CD4-positive, alpha-beta memory T cell (primary cell): Measurements from ENCODE around the gene GSE1. TPM values are rescaled to one million over a fixed set of nuclear protein-coding genes. Genes with fewer than 3 reads are reported as not detected.

Experiments
- CTCF ChIA-PET: fragments of 350-600 bp; sonication (Branson Sonifier 250); formaldehyde crosslinking; loops from one replicate; lab custom pipeline; 2021; ENCODE audit warnings: inconsistent platforms; ENCODE audit not compliant: partially characterized antibody; lab: Charles Lee
- POLR2A ChIA-PET: fragments of 350-600 bp; sonication (Branson Sonifier 250); formaldehyde crosslinking; loops from one replicate; lab custom pipeline; 2021; ENCODE audit not compliant: partially characterized antibody; lab: Charles Lee
- DNase-seq, 5 donors: peaks; one replicate each; pipeline versions ENCODE4 v3.0.0 to v3.0.0-alpha.2; 2020 to 2022; ENCODE audit warnings: mixed read lengths in 1 of 5
- H3K27ac ChIP-seq: one replicate; pipeline ENCODE4 v1.7.0; 2013; ENCODE audit warnings: low read depth, low read length
- H3K27me3 ChIP-seq: 2 replicates; pipeline ENCODE4 v1.7.0; 2013; ENCODE audit warnings: mild to moderate bottlenecking, low read length, moderate library complexity; ENCODE audit not compliant: insufficient read depth
- H3K36me3 ChIP-seq: 2 replicates; pipeline ENCODE4 v1.7.0; 2013; ENCODE audit warnings: mild to moderate bottlenecking, low read length, moderate library complexity; ENCODE audit not compliant: insufficient read depth
- H3K4me1 ChIP-seq: 2 replicates; pipeline ENCODE4 v1.7.0; 2013; ENCODE audit warnings: mild to moderate bottlenecking, low read length, moderate library complexity; ENCODE audit not compliant: insufficient read depth
- H3K4me3 ChIP-seq, 2 donors: one replicate each; pipeline ENCODE4 v1.7.0; 2013; ENCODE audit warnings: low read length in 2 of 2, mild to moderate bottlenecking in 1 of 2
- H3K9me3 ChIP-seq, 2 donors: one replicate each; pipeline ENCODE4 v1.7.0; 2013; ENCODE audit warnings: low read length in 2 of 2, control low read depth in 1 of 2; ENCODE audit not compliant: control insufficient read depth in 1 of 2
- H3K27ac Mint-ChIP-seq, 7 donors: one replicate each; pipeline ENCODE4 v1.8.0; 2020 to 2021; ENCODE audit warnings: mixed read lengths in 7 of 7, mild to moderate bottlenecking in 6 of 7, inconsistent platforms in 3 of 7, moderate library complexity in 3 of 7
- H3K27me3 Mint-ChIP-seq, 2 donors: one replicate each; pipeline ENCODE4 v1.8.0; 2020 to 2021; ENCODE audit warnings: mixed read lengths in 2 of 2
- H3K36me3 Mint-ChIP-seq, 2 donors: one replicate each; pipeline ENCODE4 v1.8.0; 2020 to 2021; ENCODE audit warnings: mixed read lengths in 2 of 2, inconsistent platforms in 1 of 2, mild to moderate bottlenecking in 1 of 2
- H3K4me1 Mint-ChIP-seq, 4 donors: one replicate each; pipeline ENCODE4 v1.8.0; 2020 to 2021; ENCODE audit warnings: mixed read lengths in 4 of 4, mild to moderate bottlenecking in 1 of 4
- H3K4me3 Mint-ChIP-seq, 8 donors: one replicate each; pipeline ENCODE4 v1.8.0; 2020 to 2021; ENCODE audit warnings: mixed read lengths in 8 of 8, mild to moderate bottlenecking in 7 of 8, moderate library complexity in 6 of 8, inconsistent platforms in 3 of 8
- H3K9me3 Mint-ChIP-seq, 8 donors: one replicate each; pipeline ENCODE4 v1.8.0; 2020 to 2021; ENCODE audit warnings: mixed read lengths in 8 of 8, mild to moderate bottlenecking in 5 of 8, inconsistent platforms in 3 of 8, moderate library complexity in 1 of 8
- intact Hi-C: fragments of 100-400 bp; cut with micrococcal nuclease; formaldehyde crosslinking; loops from one replicate; pipeline ENCODE4 v1.15.1; 2023
- polyA plus RNA-seq, 2 donors: library from polyadenylated mRNA; unstranded; fragments of 300-500 nt; fragmentation: Illumina TruSeq; gene quantifications; one replicate each; pipeline ENCODE4 v1.2.3, GENCODE V29; 2021
- total RNA-seq, 2 experiments: library from RNA; stranded (reverse); gene quantifications; one replicate each; pipeline ENCODE4 v1.2.3, GENCODE V29; 2021

GSE1 gene
- total and polyA plus RNA-seq, 4 experiments from 2014 or later: 0.23 to 25.0 (median 13.1) TPM

DNA sequence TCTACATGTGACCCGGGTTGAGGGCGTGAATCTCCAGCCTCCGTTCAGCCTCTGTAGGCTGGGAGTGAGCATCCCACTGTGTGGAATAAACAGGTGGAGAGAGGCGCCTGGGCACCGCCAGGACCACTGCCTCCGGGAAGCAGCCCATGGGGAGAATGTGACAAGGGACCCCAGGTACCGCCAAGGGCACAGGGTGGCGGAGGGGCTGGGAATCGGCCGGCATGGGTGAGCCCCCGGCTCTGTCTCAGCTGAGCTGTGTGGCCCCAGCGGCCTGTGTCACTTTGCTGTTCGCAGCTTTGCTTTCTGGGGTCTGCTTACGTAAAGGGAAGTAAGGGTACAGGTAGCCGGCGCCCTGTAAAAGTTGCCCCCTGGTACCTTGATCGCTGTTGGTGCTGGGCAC lies 11.5 kb downstream of the GSE1 start:
- H3K27me3 Mint-ChIP-seq: no peaks in the 10 kb centered on the region
- ChIA-PET POLR2A (no interaction called here), CTCF (interaction anchor here (1.2 to 2.7 kb wide), 2 partner anchors 9 to 204 kb away, joined by 3 to 14 read pairs; no protein-coding TSS in a partner anchor)
- intact Hi-C loops: no loop called here
- H3K4me1 ChIP-seq: peaks cover 9% of the 10 kb centered on the region
- DNase-seq: no peak
- H3K4me3 ChIP-seq: no peak overlapping the region
- peaks cover 11 to 12% of the 10 kb centered on the region in 2 donors for H3K36me3 Mint-ChIP-seq
- H3K27ac ChIP-seq: no peak overlapping the region
- peak overlapping the region in 1 of 7 donors; percentile 57 for H3K27ac Mint-ChIP-seq
- H3K9me3 Mint-ChIP-seq: peaks cover 0 to 10% (median 2%) of the 10 kb centered on the region in 8 donors
- H3K36me3 ChIP-seq: no peaks in the 10 kb centered on the region
- H3K27me3 ChIP-seq: no peaks in the 10 kb centered on the region
- H3K4me1 Mint-ChIP-seq: peaks cover 10 to 47% (median 28%) of the 10 kb centered on the region in 4 donors
- H3K4me3 Mint-ChIP-seq: peak overlapping the region in 1 of 8 donors; percentile 31
- H3K9me3 ChIP-seq: no peaks in the 10 kb centered on the region

DNA sequence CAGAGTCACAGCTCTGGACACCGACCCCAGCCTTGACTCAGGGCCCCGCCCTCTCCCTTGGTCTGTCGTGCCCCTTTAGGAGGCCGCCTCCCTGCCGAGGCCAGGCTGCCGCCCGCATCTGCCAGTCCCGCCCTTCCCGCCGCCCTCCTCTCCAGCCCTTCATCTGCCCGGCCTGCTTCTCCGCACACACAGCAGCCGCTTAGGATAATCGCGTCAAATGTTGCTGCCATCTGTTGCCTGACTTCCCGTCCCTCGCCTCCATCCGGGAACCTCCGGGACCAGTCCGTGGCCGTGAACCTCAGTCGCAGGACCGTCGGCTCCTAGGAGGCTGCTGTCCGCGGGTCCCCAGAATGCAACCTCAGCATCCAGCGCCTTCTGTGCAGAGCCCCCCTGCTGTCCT lies 11.9 kb downstream of the GSE1 start:
- no peak for DNase-seq
- Mint-ChIP-seq H3K36me3 (peaks cover 14 to 16% of the 10 kb centered on the region in 2 donors), H3K9me3 (peaks cover 0 to 14% (median 5%) of the 10 kb centered on the region in 8 donors), H3K27me3 (no peaks in the 10 kb centered on the region), H3K4me1 (peaks cover 10 to 47% (median 28%) of the 10 kb centered on the region in 4 donors), H3K27ac (peak overlapping the region in 2 of 7 donors; percentile 53 to 57), H3K4me3 (no peak overlapping the region)
- ChIA-PET POLR2A (no interaction called here), CTCF (interaction anchor here (2.7 kb wide), 1 partner anchor 9 kb away, joined by 14 read pairs; no protein-coding TSS in a partner anchor)
- intact Hi-C loops: no loop called here
- H3K27me3 ChIP-seq: no peaks in the 10 kb centered on the region
- H3K4me3 ChIP-seq: no peak overlapping the region
- H3K9me3 ChIP-seq: no peaks in the 10 kb centered on the region
- H3K36me3 ChIP-seq: no peaks in the 10 kb centered on the region
- H3K27ac ChIP-seq: no peak overlapping the region
- H3K4me1 ChIP-seq: peaks cover 9% of the 10 kb centered on the region

DNA sequence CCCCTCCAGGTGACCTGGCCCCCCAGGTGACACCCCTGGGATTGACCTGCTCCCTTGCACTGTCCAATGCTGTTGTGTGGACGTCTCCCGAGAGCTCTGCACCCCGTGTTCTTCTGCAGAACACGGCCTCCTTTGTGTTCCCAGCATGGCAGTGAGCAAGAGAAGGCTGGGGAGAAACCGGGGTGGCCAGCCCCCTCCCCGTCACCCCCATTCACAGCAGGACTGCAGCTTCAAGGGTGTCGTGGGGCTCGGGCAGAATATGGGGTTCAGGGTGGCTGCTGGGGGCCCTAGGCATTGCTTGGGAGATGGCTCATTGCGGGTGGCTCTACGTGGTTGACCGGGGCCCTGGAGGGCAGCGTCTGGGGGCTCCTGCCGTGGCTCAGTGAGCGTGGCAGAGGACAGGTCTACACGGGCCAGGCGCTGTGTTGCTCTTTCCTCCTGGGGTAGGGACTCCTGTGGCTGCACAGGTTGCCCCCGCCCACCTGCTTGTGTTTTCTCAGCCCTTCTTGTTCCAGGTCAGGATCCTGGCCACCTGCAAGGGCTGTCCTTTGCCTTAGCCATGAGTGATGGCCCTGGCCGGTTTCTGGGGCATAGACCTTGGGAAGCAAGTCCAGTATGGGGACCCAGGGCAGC lies 12.5 kb downstream of the GSE1 start:
- peaks cover 14 to 18% of the 10 kb centered on the region in 2 donors for H3K36me3 Mint-ChIP-seq
- no peak overlapping the region for H3K4me3 Mint-ChIP-seq
- peaks cover 0 to 14% (median 5%) of the 10 kb centered on the region in 8 donors for H3K9me3 Mint-ChIP-seq
- H3K27me3 ChIP-seq: no peaks in the 10 kb centered on the region
- intact Hi-C loops: no loop called here
- H3K27ac Mint-ChIP-seq: no peak overlapping the region
- no peaks in the 10 kb centered on the region for H3K9me3 ChIP-seq
- peaks cover 10 to 48% (median 28%) of the 10 kb centered on the region in 4 donors for H3K4me1 Mint-ChIP-seq
- ChIA-PET CTCF (interaction anchor here (2.7 kb wide), 1 partner anchor 10 kb away, joined by 14 read pairs; no protein-coding TSS in a partner anchor), POLR2A (no interaction called here)
- H3K4me3 ChIP-seq: no peak overlapping the region
- peaks cover 6% of the 10 kb centered on the region for H3K4me1 ChIP-seq
- no peak for DNase-seq
- no peaks in the 10 kb centered on the region for H3K36me3 ChIP-seq
- no peaks in the 10 kb centered on the region for H3K27me3 Mint-ChIP-seq
- no peak overlapping the region for H3K27ac ChIP-seq

DNA sequence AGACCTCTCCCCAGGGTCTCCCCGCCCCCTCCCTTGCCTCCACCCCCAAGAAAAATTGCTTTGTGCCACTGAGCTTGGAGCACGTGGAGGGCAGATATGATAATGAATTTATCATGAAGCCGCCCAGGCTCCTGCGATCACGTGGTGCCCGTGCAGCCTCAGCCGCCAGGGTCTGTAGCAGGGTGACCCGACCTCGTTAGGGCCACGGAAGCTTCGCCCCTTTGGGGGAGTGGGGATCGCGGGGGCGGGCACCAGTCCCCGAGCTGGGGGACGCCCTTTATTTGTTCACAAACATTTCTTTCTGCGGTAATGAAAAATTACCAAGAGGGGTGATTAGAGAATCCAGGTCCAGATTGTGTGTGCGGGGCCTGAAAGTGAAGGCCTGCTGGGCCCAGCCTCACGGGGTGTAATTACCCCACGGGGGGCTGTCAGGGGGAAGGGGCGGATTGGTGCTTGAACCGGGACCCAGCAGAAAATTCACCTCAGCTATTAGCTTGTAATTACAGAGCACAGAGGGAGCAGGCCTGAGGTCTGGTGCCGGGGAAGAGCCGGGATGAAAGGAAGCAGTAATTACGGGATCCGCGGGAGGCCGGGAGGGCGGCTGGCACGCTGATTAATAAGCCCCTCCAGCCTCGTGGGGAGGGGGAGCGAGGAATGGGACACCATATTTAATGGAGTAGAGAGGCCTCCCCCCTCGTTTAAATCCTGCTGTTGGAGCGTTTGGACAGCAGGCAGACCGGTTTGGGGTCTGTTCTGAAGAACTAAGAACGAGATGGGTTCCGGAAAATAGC lies 13.3 kb downstream of the GSE1 start:
- Mint-ChIP-seq H3K9me3 (peaks cover 0 to 14% (median 5%) of the 10 kb centered on the region in 8 donors), H3K27me3 (no peaks in the 10 kb centered on the region), H3K4me1 (peaks cover 8 to 44% (median 23%) of the 10 kb centered on the region in 4 donors), H3K27ac (peak overlapping the region in 2 of 7 donors; percentile 31 to 57), H3K4me3 (peak overlapping the region in 1 of 8 donors; percentile 24), H3K36me3 (peaks cover 14 to 18% of the 10 kb centered on the region in 2 donors)
- no peaks in the 10 kb centered on the region for H3K27me3 ChIP-seq
- no peak overlapping the region for H3K27ac ChIP-seq
- ChIA-PET POLR2A (no interaction called here), CTCF (interaction anchor here (1.3 to 2.7 kb wide), 2 partner anchors 10 kb away, joined by 5 to 14 read pairs; no protein-coding TSS in a partner anchor)
- peaks cover 4% of the 10 kb centered on the region for H3K4me1 ChIP-seq
- no peak for DNase-seq
- no peaks in the 10 kb centered on the region for H3K36me3 ChIP-seq
- intact Hi-C loops: no loop called here
- H3K4me3 ChIP-seq: no peak overlapping the region
- no peaks in the 10 kb centered on the region for H3K9me3 ChIP-seq

DNA sequence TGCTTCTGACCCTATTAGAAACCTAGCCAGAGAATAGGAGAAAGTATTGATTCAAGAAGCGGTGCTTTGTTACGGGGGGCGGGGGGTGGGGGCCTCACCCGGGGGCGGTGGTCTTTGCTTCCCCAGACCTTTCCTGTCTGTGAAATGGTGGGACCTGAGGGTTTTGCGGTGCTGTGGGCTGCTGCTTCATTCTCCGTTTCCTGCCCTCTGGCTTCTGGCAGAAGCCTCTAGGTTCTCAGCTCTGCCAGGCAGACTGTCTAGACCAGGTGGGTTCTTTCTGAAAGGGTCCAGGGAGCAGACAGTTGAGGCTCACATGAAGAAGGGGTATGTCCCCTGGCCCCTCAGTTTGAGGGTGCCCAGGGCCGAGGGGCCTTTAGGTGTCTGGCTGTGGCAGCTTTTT lies 14.0 kb downstream of the GSE1 start:
- intact Hi-C loops: no loop called here
- Mint-ChIP-seq H3K27me3 (no peaks in the 10 kb centered on the region), H3K4me3 (peak overlapping the region in 1 of 8 donors; percentile 23), H3K36me3 (peaks cover 14 to 18% of the 10 kb centered on the region in 2 donors), H3K27ac (peak overlapping the region in 1 of 7 donors; percentile 63), H3K4me1 (peaks cover 4 to 38% (median 17%) of the 10 kb centered on the region in 4 donors), H3K9me3 (peaks cover 0 to 14% (median 5%) of the 10 kb centered on the region in 8 donors)
- H3K9me3 ChIP-seq: no peaks in the 10 kb centered on the region
- H3K36me3 ChIP-seq: no peaks in the 10 kb centered on the region
- H3K4me3 ChIP-seq: no peak overlapping the region
- DNase-seq: no peak
- ChIA-PET POLR2A (no interaction called here), CTCF (interaction anchor here (1.3 kb wide), 1 partner anchor 11 kb away, joined by 5 read pairs; no protein-coding TSS in a partner anchor)
- peaks cover 4% of the 10 kb centered on the region for H3K4me1 ChIP-seq
- H3K27ac ChIP-seq: no peak overlapping the region
- H3K27me3 ChIP-seq: no peaks in the 10 kb centered on the region

DNA sequence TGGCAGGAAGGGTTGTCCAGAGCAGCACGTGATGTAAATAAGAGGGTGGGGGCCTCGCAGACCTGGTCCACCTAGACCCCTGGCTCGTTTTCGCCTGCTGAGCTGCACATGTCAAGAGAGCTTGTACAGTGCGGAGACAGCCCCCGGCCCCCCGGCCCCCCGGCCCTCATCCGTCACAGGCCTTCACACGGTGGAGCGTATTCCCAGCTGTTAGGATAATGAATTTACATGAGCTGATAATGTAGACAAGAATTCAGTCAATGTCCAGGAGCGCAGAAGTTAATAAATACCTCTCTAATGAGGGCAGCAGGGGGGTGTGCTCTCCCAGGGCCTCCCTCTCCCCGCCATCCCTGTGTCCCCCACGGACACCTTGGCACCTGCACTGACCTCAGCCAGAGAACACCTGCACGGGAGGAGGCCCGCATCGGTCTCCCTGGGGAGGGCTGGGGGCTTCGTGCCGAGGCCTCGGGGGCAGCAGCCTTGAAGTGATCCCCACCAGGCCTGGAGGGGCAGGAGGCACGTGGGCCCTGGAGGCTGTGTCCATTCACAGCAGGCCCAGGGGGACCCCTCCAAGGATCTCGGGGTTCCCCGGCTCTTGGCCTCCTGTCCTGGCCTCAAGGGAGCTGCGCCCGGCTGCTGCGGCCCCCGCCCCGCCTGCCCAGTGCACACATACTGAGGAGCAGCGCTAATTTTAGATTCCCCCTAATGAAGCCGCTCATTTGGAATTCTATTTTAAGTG lies 14.6 kb downstream of the GSE1 start:
- Histone ChIP-seq H3K4me1 (peaks cover 4% of the 10 kb centered on the region), H3K36me3 (no peaks in the 10 kb centered on the region), H3K9me3 (no peaks in the 10 kb centered on the region), H3K4me3 (no peak overlapping the region), H3K27ac (no peak overlapping the region), H3K27me3 (no peaks in the 10 kb centered on the region)
- intact Hi-C loops: no loop called here
- H3K9me3 Mint-ChIP-seq: peaks cover 0 to 14% (median 5%) of the 10 kb centered on the region in 8 donors
- peaks cover 1 to 32% (median 12%) of the 10 kb centered on the region in 4 donors for H3K4me1 Mint-ChIP-seq
- no peaks in the 10 kb centered on the region for H3K27me3 Mint-ChIP-seq
- H3K36me3 Mint-ChIP-seq: peaks cover 14 to 18% of the 10 kb centered on the region in 2 donors
- no peak for DNase-seq
- ChIA-PET CTCF (interaction anchor here (1.3 kb wide), 1 partner anchor 11 kb away, joined by 5 read pairs; no protein-coding TSS in a partner anchor), POLR2A (no interaction called here)
- H3K27ac Mint-ChIP-seq: no peak overlapping the region
- peak overlapping the region in 1 of 8 donors; percentile 23 for H3K4me3 Mint-ChIP-seq
